Neural crest cell (in vitro differentiated cells): ENCODE results near the gene TALDO1. TPM values are rescaled to one million over a fixed set of nuclear protein-coding genes. Genes with fewer than 3 reads are reported as not detected.

ENCODE experiments used
- DNase-seq: peaks from one replicate; pipeline ENCODE4 v3.0.0; 2021; ENCODE audit warnings: low read depth, mixed read lengths, low spot score
- H3K27ac Mint-ChIP-seq: one replicate; pipeline ENCODE4 v1.8.0; 2021; ENCODE audit warnings: mild to moderate bottlenecking, mixed read lengths; ENCODE audit not compliant: unreplicated experiment
- H3K27me3 Mint-ChIP-seq: 2 replicates; pipeline ENCODE4 v1.8.0; 2021; ENCODE audit warnings: low read depth, mild to moderate bottlenecking, mixed read lengths
- H3K36me3 Mint-ChIP-seq: 2 replicates; pipeline ENCODE4 v1.8.0; 2021; ENCODE audit warnings: low read depth, mild to moderate bottlenecking, mixed read lengths
- H3K4me1 Mint-ChIP-seq: 2 replicates; pipeline ENCODE4 v1.8.0; 2021; ENCODE audit warnings: mixed read lengths
- H3K4me3 Mint-ChIP-seq: one replicate; pipeline ENCODE4 v1.8.0; 2021; ENCODE audit warnings: mild to moderate bottlenecking, mixed read lengths
- H3K9me3 Mint-ChIP-seq: 2 replicates; pipeline ENCODE4 v1.8.0; 2021; ENCODE audit warnings: mixed read lengths
- total RNA-seq: library from RNA; stranded (reverse); gene quantifications from 2 replicates; pipeline ENCODE4 v1.2.1, GENCODE V29; 2021
- TF ChIP-seq, protein P1 (sequence below): fragments of 200-600 bp; sonication (generic); conservative IDR thresholded peaks from 2 replicates; pipeline ENCODE4 v1.5.0; 2021; ENCODE audit warnings: antibody characterized with exemption, mild to moderate bottlenecking

Gene TALDO1
- total RNA-seq, 1 donor from 2014 or later: 154 TPM

DNA sequence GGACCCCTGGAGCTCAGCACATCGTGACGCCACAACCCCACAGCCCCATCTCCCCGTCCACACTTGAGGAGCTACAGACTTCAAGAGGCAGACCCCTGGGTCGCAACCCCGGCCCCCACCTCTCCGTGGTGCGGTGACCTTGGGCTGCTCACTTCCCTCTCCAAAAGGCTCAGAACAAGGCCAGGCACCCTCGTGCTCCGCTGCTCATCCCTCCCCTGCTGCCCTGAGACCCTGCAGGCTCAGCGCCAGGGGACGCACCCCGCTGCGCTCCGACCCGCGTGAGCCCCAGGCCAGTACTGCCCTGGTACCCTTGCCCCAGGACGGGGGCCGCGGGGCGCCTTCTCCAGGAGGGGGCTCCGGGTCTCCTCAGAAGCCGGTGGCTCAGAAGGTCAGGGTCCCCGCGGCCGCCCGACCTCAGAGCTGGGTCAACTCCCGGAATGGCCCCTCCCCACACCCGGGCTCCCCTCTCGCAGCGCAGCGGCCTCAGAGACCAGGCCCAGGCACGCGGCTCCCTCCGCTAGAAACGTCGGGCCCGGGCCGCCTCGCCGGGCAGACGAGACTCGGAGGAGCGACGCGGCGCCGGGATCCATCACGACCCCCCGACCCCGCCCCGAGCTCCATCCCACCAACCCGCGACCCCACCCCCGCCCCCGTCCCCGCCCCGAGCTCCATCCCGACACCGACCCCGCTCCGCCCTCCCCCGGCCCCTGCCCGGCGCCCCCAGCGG, 29.5 kb downstream of the TALDO1 start:
- TF ChIP-seq, protein P1, sequence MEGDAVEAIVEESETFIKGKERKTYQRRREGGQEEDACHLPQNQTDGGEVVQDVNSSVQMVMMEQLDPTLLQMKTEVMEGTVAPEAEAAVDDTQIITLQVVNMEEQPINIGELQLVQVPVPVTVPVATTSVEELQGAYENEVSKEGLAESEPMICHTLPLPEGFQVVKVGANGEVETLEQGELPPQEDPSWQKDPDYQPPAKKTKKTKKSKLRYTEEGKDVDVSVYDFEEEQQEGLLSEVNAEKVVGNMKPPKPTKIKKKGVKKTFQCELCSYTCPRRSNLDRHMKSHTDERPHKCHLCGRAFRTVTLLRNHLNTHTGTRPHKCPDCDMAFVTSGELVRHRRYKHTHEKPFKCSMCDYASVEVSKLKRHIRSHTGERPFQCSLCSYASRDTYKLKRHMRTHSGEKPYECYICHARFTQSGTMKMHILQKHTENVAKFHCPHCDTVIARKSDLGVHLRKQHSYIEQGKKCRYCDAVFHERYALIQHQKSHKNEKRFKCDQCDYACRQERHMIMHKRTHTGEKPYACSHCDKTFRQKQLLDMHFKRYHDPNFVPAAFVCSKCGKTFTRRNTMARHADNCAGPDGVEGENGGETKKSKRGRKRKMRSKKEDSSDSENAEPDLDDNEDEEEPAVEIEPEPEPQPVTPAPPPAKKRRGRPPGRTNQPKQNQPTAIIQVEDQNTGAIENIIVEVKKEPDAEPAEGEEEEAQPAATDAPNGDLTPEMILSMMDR: no peak
- Mint-ChIP-seq H3K4me3 (peak overlapping the region; percentile 91), H3K4me1 (peaks cover 26% of the 10 kb centered on the region), H3K9me3 (no peaks in the 10 kb centered on the region), H3K27me3 (no peaks in the 10 kb centered on the region), H3K36me3 (no peaks in the 10 kb centered on the region), H3K27ac (peak overlapping the region; percentile 93)
- peak; percentile 40 for DNase-seq

DNA sequence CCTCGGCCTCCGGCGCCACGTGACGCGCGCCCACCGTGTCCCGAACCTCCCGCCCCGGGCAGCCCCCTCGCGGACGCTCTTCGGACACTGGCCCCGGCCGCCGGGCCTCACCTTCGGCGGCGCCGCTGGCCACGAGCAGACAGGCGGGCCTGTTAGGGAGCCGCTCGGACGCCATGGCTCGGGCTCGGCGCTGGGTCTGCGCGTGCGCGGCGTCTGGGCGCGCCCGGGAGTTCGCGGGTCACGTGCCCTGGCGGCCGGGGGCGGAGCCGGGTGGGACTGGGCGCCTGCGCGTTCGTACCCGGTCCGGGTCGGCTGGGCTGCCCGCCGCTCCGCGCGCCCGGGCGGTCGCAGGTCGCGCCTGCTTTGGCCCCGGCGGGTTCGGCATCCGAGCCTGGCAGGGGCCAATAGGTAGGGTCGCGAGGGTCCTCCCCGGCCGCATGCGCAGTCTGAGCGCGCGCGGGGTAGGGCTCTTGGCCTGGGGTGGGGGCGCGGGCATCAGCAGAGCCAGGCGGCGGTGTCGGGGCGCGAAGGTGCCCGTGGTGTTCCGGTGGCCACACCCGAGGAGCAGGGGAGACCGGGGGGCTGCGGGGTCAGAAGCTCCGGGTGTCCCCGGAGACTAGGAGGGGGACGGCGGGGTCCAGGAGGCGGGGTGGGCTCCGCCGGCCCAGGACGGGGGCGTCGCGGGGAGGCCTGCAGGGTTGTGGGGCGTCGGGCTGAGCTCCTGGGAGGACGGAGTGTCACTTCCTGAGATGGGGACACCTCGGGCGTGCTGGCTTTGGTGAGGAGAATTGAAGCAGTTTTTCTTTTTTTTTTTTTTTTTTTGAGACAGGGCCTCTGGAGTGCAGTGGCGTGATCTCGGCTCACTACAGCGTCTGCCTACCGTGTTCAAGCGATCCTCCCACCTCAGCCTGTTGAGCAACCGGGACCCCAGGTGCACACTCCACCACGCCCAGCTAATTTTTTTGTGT, 30.3 kb downstream of the TALDO1 start, which contains the start of gene GATD1:
Gene GATD1, minus strand, starts transcription at position 200 of the 968 bp plus-strand sequence. Its CDS starts 25 bp downstream, at position 175.
- no peaks in the 10 kb centered on the region for H3K36me3 Mint-ChIP-seq
- TF ChIP-seq, protein P1: no peak

GRCh38 chr11:778976-779954, 32.0 kb downstream of the TALDO1 start:
- H3K4me3 Mint-ChIP-seq: peak overlapping the region; percentile 68
- no peak overlapping the region for H3K27ac Mint-ChIP-seq
- peaks cover 29% of the 10 kb centered on the region for H3K4me1 Mint-ChIP-seq
- H3K9me3 Mint-ChIP-seq: no peaks in the 10 kb centered on the region
- DNase-seq: no peak
- no peaks in the 10 kb centered on the region for H3K36me3 Mint-ChIP-seq
- H3K27me3 Mint-ChIP-seq: peaks cover 2% of the 10 kb centered on the region
- TF ChIP-seq, protein P1: no peak

More for the DNA sequence above, 30.3 kb downstream of the TALDO1 start, which contains the start of gene GATD1:
- Mint-ChIP-seq H3K9me3 (no peaks in the 10 kb centered on the region), H3K4me3 (peak within 1 kb of the TSS; percentile 91), H3K27ac (peak within 1 kb of the TSS; percentile 93), H3K27me3 (no peaks in the 10 kb centered on the region), H3K4me1 (peaks cover 26% of the 10 kb centered on the region)
- DNase-seq: peak; percentile 94

GRCh38 chr11:779955-780532, 32.8 kb downstream of the TALDO1 start:
- Mint-ChIP-seq H3K27ac (no peak overlapping the region), H3K4me1 (peaks cover 28% of the 10 kb centered on the region)

More at GRCh38 chr11:779955-780532, 32.8 kb downstream of the TALDO1 start:
- H3K4me3 Mint-ChIP-seq: peak overlapping the region; percentile 83
- H3K9me3 Mint-ChIP-seq: no peaks in the 10 kb centered on the region
- H3K27me3 Mint-ChIP-seq: peaks cover 2% of the 10 kb centered on the region
- TF ChIP-seq, protein P1: no peak
- H3K36me3 Mint-ChIP-seq: no peaks in the 10 kb centered on the region
- no peak for DNase-seq
